GM20431 (cell line): Measurements from ENCODE around the gene PRKAG2.

Experiments used
- in situ Hi-C: fragments of 300-500 bp; cut with MseI, MboI; formaldehyde crosslinking; loops from one replicate; pipeline ENCODE4 v1.15.0; 2020; ENCODE audit warnings: low sequenced_read_pairs; ENCODE audit not compliant: unreplicated experiment

Gene PRKAG2

GRCh38 chr7:151742713-151743480 lies 134.0 kb downstream of the PRKAG2 start:
- in situ Hi-C loops, result no loop called here

- in situ Hi-C loops, result no loop called here
These were observed 135.3 kb downstream of the PRKAG2 start for GRCh38 chr7:151741585-151741984.

- in situ Hi-C loops, result no loop called here
These were observed 136.6 kb downstream of the PRKAG2 start for GRCh38 chr7:151740081-151740851.

GRCh38 chr7:151738925-151739324 lies 138.0 kb downstream of the PRKAG2 start:
- in situ Hi-C loops, result no loop called here

- in situ Hi-C loops, result no loop called here
These were observed 140.5 kb downstream of the PRKAG2 start for GRCh38 chr7:151736403-151736909.

GRCh38 chr7:151735851-151736402 lies 141.0 kb downstream of the PRKAG2 start:
- in situ Hi-C loops, result no loop called here

GRCh38 chr7:151735186-151735850 lies 141.6 kb downstream of the PRKAG2 start:
- in situ Hi-C loops, result no loop called here

- in situ Hi-C loops, result no loop called here
These were observed 143.9 kb downstream of the PRKAG2 start for GRCh38 chr7:151732834-151733592.

- in situ Hi-C loops, result no loop called here
These were observed 144.6 kb downstream of the PRKAG2 start for GRCh38 chr7:151732292-151732691.

- in situ Hi-C loops, result no loop called here
These were observed 145.9 kb downstream of the PRKAG2 start for GRCh38 chr7:151731022-151731441.

GRCh38 chr7:151730591-151730990 lies 146.3 kb downstream of the PRKAG2 start:
- in situ Hi-C loops, result no loop called here

- in situ Hi-C loops, result no loop called here
These were observed 147.4 kb downstream of the PRKAG2 start for GRCh38 chr7:151729521-151729921.

- in situ Hi-C loops, result no loop called here
These were observed 148.2 kb downstream of the PRKAG2 start for GRCh38 chr7:151728746-151729145.

- in situ Hi-C loops, result no loop called here
These were observed 148.6 kb downstream of the PRKAG2 start for GRCh38 chr7:151728286-151728660.

- in situ Hi-C loops, result no loop called here
These were observed 149.2 kb downstream of the PRKAG2 start for GRCh38 chr7:151727579-151728285.

GRCh38 chr7:151726652-151727578 lies 150.0 kb downstream of the PRKAG2 start:
- in situ Hi-C loops, result no loop called here

GRCh38 chr7:151725844-151726651 lies 150.9 kb downstream of the PRKAG2 start:
- in situ Hi-C loops, result no loop called here
